ENCODE data around the gene OIP5. TPM values are rescaled to one million over a fixed set of nuclear protein-coding genes. Genes with fewer than 3 reads are reported as not detected.
A peak's percentile ranks its signal among the peaks of the same experiment; 100 is the strongest.

The OIP5 gene
- polyA plus RNA-seq, 1 experiment, result 3.9 TPM

- no peak overlapping the region for H3K4me3 ChIP-seq (ENCODE audit: low read depth, low read length)
- no peaks in the 10 kb centered on the region for H3K27me3 ChIP-seq (ENCODE audit: control insufficient read depth, insufficient read depth, low read length)
- no peak overlapping the region for H3K27ac ChIP-seq (ENCODE audit: low read depth, low read length)
- DNase-seq (ENCODE audit: low read depth, low spot score), result no peak
- no peaks in the 10 kb centered on the region; the same call in 1 of the 2 replicates for H3K9me3 ChIP-seq (ENCODE audit: control insufficient read depth, insufficient read depth, low read length)
- no peak for TF ChIP-seq CTCF (IDR thresholded peaks at IDR 0.05; ENCODE audit: low read depth, low read length)
- ChIA-PET POLR2A (no interaction called here), CTCF (no interaction called here)
These were observed 43.9 kb downstream of the OIP5 start for GRCh38 chr15:41288464-41288863.

DNA sequence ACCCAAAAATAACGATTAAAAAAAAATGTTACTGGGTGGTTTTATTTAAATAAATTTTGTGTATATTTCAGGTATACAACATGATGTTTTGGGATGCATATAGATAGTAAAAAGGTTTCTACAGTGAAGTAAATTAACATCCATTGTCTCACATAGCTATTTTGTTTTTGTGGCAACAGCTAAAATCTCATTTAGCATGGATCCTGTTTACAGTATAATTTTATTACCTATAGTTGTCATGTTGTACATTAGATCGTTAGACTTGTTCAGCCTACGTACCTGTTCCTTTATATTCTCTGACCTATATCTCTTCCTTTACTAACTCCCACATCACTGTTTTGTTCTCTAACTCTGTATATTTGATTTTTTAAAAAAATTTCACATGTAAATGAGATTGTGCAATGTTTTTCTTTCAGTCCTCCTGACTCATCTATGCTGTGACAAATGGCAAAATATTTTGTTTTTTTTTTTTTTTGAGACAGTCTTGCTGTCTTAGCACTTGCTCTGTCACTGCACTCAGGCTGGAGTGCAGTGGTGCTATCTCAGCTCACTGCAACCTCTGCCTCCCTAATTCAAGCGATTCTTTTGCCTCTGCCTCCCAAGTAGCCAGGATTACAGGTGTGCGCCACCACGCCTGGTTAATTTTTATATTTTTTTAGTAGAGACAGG lies 45.6 kb downstream of the OIP5 start:
- no peaks in the 10 kb centered on the region for H3K27me3 ChIP-seq (ENCODE audit: control insufficient read depth, insufficient read depth, low read length)
- ChIA-PET POLR2A (no interaction called here), CTCF (no interaction called here)
- no peak for DNase-seq (ENCODE audit: low read depth, low spot score)
- no peaks in the 10 kb centered on the region; the same call in 1 of the 2 replicates for H3K9me3 ChIP-seq (ENCODE audit: control insufficient read depth, insufficient read depth, low read length)
- H3K27ac ChIP-seq (ENCODE audit: low read depth, low read length), result peak overlapping the region; percentile 21
- no peak for TF ChIP-seq CTCF (IDR thresholded peaks at IDR 0.05; ENCODE audit: low read depth, low read length)
- no peak overlapping the region for H3K4me3 ChIP-seq (ENCODE audit: low read depth, low read length)

DNA sequence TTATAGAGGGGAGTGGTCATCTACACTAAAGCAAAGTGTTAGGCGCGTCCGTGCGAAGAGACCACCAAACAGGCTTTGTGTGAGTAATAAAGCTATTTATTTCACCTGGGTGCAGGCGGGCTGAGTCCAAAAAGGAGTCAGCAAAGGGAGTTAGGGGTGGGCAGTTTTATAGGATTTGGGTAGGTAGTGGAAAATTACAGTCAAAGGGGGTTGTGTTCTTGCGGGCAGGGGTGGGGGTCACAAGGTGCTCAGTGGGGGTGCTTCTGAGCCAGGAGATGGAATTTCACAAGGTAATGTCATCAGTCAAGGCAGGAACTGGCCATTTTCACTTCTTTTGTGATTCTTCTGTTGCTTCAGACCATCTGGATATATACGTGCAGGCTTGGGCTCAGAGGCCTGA lies 47.1 kb downstream of the OIP5 start:
- ChIA-PET POLR2A (interaction anchor here (0.9 kb wide), 1 partner anchor 47 kb away, joined by 6 read pairs; the partner anchor contains the start of genes NUSAP1 and OIP5), CTCF (no interaction called here)
- Histone ChIP-seq H3K27ac (ENCODE audit: low read depth, low read length) (no peak overlapping the region), H3K4me3 (ENCODE audit: low read depth, low read length) (peak overlapping the region; percentile 94), H3K27me3 (ENCODE audit: control insufficient read depth, insufficient read depth, low read length) (no peaks in the 10 kb centered on the region), H3K9me3 (ENCODE audit: control insufficient read depth, insufficient read depth, low read length) (no peaks in the 10 kb centered on the region; the same call in 1 of the 2 replicates)
- TF ChIP-seq CTCF (IDR thresholded peaks at IDR 0.05; ENCODE audit: low read depth, low read length), result no peak
- no peak for DNase-seq (ENCODE audit: low read depth, low spot score)

GRCh38 chr15:41284427-41285177 lies 47.8 kb downstream of the OIP5 start:
- Histone ChIP-seq H3K27ac (ENCODE audit: low read depth, low read length) (peak overlapping the region; percentile 52), H3K27me3 (ENCODE audit: control insufficient read depth, insufficient read depth, low read length) (no peaks in the 10 kb centered on the region), H3K4me3 (ENCODE audit: low read depth, low read length) (peak overlapping the region; percentile 94), H3K9me3 (ENCODE audit: control insufficient read depth, insufficient read depth, low read length) (no peaks in the 10 kb centered on the region; the same call in 1 of the 2 replicates)
- POLR2A ChIA-PET, result interaction anchor here (0.6 to 1.2 kb wide), 3 partner anchors 48 to 302 kb away, joined by 4 to 6 read pairs (median 4); partner anchors contain the start of genes INO80, NUSAP1 and OIP5
- CTCF ChIA-PET, result no interaction called here
- TF ChIP-seq CTCF (IDR thresholded peaks at IDR 0.05; ENCODE audit: low read depth, low read length), result no peak
- DNase-seq (ENCODE audit: low read depth, low spot score), result no peak
